GM21360 (cell line): ENCODE data around the gene CA11.

Source experiments
- ATAC-seq: cut with Tn5 transposase; IDR thresholded peaks from one replicate; pipeline ENCODE4 v1.9.1; 2021; ENCODE audit warnings: mild to moderate bottlenecking, moderate library complexity; ENCODE audit not compliant: unreplicated experiment

CA11 gene

DNA sequence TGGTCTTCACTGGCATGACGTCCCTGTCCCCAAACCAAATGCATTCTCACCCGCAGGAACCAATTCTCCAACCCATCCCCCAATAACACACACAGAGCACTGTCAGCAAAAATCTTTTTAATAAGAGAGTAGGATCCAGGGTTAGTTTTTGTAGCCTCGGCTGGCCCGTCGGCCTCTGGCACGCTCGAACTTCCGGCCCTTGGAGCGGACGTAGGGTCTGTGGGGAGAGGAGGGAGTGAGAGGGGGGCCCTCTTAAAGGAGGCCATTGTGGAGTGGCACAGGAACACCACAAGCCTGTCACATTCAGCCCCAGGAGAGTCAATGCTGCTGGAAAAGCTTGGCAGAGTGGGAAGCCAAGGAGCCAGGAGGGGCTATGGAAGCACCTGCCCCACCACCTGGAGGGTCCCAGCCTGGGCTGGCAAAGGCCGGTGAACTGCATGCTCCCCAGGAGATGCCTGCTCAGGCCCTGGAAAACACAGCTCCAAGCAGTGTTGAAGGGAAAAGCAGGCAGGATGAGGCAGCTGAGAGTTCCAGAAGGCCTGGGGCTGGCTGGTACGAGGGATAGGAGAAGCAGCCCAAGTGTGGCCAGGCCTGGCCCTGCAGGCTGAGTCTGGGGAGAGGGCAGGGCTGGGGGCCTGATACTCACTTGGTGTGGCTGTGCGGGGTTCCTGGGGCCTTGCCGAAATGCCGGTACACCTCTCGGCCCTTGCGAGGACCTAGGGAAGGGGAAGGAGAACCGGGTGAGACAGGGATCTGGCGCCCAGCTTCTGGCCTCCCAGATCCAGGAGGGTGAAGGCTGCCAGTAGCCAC is 30.6 kb downstream of the CA11 start:
- no peak for ATAC-seq

DNA sequence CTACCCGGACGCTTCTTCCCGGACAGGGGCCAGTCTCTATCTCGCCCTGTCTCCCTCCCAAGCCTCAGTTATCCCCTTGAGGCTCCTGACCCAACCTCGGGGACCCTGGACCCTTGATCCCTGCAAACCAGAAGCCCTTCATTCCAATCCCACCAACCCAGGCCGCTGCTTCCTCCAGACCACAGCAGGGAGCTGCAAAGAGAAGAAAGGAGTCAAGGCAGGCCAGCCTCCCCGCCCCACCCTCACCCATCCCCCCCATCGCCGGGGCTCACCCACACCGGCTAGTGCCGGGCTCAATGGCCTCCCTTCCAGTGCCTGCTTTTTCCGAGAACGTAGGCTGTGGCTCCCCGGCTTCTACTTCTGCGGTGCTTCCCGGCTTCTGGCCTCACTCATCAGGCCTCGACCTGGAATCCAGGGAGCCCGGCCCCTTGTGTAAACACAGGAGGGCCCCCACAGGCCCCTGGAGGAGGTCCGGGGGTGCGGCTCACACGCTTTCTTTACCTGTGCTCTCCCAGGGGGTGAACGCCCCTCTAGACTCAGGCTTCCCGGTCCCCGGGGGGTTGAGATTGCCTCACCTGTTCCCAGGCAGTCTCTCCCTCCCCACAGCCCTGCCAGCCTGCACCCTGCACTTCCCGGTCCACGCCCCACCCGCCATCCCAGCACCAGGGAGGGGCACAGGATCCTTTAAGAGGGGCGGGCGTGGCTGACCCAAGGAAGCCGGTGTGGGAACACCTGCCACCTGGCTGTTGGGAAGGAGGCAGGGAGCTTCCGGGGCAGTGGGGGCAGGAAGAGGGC is 31.4 kb downstream of the CA11 start, which contains the start of gene FAM83E:
FAM83E (minus strand) TSS at position 641 of the 795 bp plus-strand sequence. CDS start 1,704 bp downstream, outside the sequence.
- no peak for ATAC-seq

DNA sequence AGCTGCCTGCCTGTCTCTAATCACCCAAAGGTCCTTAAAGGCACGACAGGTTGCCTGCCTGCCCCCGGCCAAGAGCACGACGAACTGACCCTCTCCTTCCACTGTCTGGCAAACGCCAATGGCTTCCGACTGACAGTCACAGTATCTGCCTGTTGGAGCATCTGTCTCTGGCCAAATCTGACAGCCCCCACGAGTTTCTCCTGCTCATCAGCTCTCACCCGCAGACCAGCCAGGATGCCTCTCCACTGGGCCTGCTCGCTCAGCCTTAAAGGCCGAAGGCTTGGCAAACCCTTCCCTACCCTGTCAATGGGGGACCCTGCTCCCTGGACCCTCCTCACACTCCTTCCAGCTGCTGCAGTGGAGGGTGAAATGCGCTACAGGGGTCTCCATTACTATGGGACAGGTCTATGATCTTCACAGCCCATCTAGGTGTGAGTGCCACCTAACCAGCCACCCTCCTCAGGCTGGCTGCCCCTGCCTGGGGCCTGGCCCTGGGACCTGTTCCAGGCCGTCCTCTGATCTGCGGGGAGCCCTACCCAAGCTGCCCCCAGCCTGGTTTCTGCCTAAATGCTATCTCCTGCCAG is 32.0 kb downstream of the CA11 start:
- no peak for ATAC-seq

DNA sequence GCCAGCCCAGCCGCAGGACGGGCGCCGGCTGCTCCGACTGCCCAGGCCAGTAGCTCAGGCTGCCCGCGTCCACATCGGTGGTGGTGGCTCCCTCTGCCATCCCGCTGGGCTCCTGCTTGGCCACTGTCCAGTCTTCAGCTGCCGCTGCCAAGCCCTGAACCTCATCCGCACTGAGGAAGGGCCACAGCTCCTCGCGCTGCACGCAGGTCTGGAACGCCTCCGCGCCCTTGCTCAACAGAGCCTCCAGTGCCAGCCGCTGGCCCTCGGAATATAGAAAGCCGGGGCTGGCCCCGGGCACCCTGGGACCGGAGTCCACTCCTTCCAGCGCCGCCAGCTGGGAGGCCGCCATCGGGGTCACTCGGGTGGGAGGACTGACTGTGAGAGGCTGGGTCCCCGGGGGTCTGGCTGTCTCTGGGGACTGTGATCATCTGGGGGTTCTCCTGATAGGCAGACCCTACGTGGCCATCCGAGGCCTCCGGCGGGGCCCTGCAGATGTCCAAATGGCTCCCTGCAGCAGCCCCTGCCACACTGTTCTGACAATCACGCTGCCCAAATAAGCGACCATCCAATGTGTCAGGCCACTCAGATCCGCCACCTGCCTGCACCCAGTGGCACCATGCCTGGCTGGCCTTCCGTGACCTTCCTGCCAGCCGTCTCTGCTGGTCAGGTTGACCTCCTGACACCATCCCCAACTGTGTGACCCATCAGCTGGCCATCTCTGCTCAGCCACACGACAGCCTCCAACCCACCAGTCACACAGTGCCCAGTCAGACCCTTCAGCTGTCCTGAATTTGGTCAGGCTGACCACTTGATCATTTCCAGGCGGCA is 32.7 kb downstream of the CA11 start:
- no peak for ATAC-seq

DNA sequence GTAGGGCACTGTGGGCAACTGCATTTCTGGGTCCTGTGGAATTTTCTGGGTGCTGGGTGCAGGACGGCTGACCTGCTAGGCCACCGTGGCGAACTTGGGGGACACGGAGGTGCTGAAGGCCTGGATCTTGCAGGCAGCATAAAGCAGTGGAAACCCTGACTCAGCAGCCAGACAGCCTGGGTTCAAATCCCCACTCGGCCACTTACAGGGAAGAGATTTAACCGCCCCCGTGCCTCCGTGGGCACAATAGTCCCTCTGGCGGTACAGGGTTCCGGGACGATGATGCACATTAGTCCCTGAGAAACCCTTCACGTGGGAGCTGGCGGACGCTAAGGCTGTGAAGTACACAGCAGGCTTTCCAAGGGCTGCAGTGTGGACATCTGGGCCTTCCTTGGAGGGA is 34.1 kb downstream of the CA11 start:
- no peak for ATAC-seq

DNA sequence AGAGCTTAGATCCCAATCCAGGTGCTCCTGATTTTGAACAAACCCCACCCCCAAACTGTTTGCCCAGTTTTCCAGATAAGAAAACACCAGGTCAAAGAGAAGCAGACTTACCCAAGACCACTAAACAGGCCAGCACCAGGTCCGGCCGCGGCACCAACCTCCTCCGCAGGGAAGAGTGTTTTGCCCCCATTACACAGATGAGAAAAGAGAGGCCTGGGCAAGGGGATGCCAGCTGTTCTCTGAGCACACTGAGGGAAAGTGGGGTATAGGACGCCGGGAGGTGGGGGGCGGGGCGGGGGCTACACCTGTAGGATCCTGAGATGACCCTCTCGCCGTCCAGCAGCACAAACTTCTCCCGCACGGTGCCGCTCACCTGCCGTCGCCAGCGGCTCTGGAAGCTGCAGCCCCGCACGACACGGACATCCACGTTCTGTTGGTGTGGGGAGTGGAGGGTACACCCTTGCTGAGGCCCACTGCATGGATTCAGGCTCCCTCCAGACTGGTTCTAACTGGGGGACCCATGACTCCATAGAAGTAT is 36.3 kb downstream of the CA11 start:
- no peak for ATAC-seq

DNA sequence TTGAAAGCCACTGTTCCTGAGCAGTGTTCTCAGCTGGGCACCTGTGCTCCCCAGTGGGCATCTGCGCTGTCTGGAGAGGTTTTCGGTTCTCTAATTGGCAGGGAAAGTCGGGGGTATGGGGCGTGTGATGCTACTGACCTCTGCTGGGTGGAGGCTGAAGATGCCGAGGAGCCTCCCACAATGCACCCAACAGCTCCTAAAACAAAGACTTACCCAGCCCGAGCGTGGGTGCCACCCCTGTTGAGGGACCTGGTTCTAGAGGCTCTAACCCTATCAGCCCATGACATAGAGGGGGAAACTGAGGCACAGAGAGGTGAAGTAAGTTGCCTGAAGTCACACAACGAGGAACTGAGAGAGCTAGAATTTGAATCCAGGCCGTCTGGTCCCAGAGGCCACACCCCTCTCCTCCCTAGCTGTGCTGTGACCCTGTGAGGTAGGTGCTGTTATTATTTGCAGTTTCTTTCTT is 37.2 kb downstream of the CA11 start:
- no peak for ATAC-seq

DNA sequence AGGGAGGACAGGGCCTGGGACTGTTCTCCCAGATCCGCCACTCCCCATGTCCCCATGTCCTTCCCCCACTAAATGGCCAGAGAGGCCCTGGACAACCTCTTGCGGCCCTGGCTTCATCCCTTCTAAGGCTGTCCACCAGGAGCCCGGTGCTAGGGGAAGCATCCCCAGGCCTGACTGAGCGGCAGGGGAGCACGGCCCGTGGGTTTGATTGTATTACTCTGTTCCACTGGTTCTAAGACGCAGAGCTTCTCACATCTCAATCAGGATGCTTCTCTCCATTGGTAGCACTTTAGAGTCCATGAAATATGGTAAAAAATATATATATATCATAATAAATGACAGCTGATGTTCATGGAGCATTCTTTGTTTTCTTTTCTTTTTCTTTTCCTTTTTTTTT is 38.6 kb downstream of the CA11 start:
- no peak for ATAC-seq

DNA sequence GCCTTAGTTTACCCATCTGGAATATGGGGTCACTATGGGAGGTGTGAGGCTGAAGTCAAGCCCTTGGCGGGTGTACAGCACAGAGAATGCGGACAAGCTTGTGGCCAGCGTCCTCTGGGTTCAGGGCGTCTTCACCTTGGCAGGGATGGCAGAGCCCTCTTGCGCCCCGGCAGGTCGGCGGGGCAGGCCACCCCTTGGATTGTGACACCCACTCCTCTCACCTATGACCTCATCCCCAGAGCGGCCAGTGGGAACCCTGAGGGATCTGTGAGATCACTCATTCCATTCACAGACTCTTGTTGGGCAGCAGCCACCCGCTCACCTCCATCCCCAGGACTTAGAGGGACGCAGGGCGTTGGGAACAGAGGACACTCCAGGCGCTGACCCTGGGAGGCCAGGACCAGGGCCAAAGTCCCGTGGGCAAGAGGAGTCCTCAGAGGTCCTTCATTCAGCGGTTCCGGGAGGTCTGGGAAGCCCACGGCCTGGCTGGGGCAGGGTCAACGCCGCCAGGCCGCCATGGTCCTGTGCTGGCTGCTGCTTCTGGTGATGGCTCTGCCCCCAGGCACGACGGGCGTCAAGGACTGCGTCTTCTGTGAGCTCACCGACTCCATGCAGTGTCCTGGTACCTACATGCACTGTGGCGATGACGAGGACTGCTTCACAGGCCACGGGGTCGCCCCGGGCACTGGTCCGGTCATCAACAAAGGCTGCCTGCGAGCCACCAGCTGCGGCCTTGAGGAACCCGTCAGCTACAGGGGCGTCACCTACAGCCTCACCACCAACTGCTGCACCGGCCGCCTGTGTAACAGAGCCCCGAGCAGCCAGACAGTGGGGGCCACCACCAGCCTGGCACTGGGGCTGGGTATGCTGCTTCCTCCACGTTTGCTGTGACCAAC is 39.3 kb downstream of the CA11 start, which contains the start of gene SPACA4:
SPACA4 (plus strand) TSS at position 280 of the 896 bp plus-strand sequence; CDS start at position 517, 237 bp downstream.
- no peak for ATAC-seq

DNA sequence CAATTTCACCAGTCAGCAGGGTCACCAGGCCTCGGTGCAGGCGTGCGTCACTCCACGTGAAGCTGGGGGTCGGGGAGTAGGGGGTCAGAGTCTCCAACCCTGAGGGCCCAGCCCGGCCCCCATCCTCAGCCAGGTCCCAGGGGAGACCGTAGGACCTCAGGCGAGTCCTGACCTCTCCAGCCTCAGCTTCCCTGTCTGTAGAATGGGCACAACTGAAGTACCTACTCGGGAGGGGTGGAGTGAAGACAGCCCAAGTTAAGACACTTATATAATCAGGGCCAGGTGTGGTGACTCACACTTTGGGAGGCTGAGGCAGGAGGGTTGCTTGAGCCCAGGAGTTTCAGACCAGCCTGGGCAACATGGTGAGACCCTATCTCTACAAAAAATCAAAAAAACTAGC is 42.1 kb downstream of the CA11 start:
- ATAC-seq = no peak

DNA sequence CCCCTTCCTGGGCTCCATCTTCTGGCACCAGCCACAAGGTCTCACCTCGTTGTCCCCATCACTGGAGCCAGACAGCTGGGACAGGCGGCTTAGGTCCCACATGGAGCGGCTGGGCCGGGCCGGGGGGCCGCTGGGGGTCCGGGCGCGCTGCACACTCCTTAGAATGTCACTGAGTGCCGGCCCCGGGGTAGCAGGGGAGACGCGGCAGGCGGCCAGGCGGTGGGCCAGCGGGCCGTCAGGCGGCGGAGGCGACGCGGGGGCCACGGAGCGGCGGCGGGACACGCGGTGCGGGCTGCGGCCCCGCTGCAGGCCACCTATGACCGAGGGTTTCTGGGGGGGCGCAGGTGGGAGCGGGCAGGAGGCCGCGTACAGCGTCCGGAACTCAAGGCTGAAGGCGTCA is 42.5 kb downstream of the CA11 start:
- ATAC-seq = no peak

DNA sequence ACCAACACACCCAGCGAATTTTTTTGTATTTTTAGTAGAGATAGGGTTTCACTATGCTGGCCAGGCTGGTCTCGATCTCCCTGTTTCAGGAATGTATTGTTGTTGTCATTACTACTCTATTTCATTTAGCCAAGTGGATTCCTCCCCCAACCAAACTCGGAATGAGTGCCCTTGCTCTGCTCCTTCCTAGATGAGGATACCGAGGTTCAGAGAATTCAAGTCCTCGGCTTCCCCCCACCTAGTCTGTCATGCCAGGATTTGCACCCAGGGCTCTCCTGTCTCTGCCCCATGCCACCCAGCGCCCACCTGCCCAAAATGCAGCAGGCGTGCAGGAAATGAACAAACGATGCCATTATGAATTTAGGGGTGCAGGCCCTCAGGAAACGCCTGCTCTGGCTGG is 43.0 kb downstream of the CA11 start:
- no peak for ATAC-seq

DNA sequence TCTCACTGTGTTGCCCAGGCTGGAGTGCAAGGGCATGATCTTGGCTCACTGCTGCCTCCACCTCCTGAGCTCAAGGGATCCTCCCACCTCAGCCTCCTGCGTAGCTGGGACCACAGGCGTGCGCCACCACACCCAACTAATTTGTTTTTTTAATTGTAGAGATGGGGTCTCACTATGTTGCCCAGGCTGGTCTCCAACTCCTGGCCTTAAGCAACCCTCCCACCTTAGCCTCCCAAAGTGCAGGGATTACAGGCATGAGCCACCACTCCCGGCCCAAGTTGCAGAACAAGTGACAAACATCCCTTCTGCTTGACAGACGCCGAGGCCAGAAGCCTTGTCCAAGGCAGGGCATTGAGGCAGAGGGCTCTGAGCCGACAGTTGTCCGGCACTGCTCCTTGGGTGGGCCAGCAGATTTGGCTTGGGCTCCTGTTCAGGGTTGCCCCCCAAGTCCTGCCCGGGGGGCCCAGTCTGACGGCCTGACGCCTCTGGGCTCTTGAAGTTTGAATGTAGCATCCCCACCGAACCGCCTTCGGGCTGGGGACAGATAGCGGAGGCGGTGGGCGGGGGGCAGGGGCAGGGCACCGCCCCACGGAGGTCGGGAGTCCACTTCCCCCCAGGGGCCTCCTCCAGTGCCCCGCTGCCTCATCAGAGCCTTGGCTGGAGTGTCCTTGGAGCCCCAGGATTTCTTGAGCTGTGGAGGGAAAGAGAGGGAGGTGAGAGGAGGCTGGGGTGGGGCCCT is 45.1 kb downstream of the CA11 start:
- no peak for ATAC-seq

DNA sequence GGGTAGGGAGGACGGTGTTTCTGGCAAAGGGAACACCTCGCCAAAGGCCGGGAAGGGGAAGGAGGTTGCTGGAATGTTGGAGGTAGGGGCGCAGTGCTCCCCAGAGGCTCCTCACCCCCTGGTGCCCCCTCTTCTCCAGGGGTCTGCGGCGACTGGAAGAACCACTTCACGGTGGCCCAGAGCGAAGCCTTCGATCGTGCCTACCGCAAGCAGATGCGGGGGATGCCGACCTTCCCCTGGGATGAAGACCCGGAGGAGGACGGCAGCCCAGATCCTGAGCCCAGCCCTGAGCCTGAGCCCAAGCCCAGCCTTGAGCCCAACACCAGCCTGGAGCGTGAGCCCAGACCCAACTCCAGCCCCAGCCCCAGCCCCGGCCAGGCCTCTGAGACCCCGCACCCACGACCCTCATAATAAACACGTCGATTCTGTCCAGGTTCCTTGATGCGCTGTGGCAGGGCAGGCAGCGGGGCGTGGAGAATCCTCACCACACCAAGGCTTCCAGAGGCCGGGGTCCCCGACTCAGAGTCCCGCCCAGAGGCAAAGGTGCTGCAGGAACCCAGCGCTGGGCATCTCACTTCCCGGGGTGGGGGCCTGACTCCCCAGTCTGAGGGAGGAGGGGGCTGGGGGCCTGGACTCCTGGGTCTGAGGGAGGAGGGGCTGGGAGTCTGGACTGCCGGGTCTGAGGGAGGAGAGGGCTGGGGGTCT is 46.8 kb downstream of the CA11 start:
- no peak for ATAC-seq

DNA sequence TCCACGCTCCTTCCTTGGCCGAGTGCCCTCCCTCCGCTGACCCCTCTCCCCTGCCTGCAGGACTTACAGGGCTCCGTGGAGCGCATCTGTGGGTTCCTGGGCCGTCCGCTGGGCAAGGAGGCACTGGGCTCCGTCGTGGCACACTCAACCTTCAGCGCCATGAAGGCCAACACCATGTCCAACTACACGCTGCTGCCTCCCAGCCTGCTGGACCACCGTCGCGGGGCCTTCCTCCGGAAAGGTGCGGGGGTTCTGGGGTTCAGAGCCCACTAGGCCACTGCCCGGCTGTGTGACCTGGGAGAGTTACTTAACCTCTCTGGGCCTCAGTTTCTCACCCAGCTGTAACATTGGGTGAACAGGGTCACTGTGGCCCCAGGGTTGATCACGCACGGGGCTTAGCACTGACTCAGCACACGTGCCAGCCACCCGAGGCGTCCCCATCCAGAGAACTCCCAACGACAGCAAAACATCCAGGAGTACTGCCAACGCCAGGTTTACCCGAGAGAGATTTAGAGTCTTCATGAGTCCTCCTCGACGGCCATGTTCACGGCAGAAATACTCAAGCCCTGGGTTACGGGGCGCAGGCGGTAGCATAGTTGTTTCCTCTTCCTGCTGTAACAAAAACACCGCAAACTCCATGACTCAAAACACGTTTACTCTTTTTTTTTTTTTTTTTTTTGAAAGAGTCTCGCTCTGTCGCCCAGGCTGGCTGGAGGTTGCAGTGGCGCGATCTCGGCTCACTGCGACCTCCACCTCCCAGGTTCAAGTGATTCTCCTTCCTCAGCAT is 49.1 kb downstream of the CA11 start:
- no peak for ATAC-seq

DNA sequence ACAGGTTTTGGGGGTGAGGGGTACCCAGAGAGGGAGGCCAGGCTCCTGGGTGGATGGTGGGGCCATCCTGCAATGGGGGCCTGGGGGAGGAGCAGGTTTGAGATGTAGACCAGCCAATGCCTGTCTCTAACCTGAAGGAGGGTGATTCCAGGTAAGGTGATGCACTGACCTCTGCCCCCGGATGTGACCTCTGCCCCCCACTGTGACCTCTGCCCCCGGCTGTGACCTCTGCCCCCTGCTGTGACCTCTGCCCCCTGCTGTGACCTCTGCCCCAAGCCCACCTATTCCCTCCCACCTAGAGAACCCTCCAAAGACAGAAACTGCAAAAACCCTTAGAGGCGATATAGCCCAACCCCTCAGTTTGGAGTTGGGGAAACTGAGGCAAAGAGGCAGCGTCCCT is 49.8 kb downstream of the CA11 start:
- no peak for ATAC-seq

DNA sequence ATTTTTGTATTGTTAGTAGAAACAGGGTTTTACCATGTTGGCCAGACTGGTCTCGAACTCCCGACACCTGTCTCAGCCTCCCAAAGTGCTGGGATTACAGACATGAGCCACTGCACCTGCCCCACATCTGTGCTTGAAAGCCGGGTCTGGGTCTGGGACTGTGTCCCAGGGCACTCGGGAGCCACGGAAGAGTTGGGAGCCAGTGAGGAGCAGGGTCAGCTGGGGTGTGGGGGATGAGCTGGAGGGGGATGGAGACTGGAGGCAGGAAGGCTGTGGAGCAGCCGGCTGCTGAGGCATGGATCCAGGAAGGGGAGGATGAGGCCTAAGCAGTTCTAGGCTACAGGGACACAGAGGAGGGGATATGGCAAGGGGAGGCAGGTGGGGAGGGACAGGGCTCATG is 50.2 kb downstream of the CA11 start:
- ATAC-seq = no peak
